Body of pancreas (tissue), 4 donors: ENCODE measurements around the gene SYT6.

Experiments
- CTCF ChIP-seq, 7 experiments: fragments of 450-650 bp in 4 of 7; fragments of 200-600 bp in 3 of 7; sonication (generic) in 3 of 7; IDR thresholded peaks; one replicate each; pipeline ENCODE4 v1.5.1; 2016 to 2019; ENCODE audit warnings: antibody characterized with exemption in 7 of 7
- POLR2A ChIP-seq, 3 donors: fragments of 450-650 bp; IDR thresholded peaks; one replicate each; pipeline ENCODE4 v1.6.1; 2016; ENCODE audit warnings: antibody characterized with exemption in 3 of 3, mild to moderate bottlenecking in 2 of 3

DNA sequence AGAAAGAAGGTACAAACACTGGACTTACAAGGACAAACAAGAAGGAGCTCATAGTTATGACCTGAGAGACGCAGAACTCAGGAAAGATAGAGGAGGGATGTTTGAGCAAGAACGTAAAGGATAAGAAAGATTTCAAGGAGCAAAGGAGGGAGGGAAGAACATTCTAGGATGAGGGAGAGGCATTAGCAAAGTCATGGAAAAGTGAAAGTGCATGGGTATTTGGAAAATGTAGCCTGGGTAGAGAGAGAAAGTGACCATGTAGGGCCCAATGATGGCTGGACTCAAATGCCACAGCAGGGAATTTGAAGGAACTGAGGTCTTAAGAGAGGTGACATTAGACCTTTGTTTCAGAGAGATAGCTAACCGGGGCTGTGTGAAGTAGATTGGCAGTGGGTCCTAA lies 76.5 kb downstream of the SYT6 start:
- TF ChIP-seq CTCF (IDR thresholded peaks at IDR 0.05) (no peak), POLR2A (IDR thresholded peaks at IDR 0.05) (no peak)
